Endodermal cell (in vitro differentiated cells): ENCODE measurements around the gene CTDSPL2. TPM values are rescaled to one million over a fixed set of nuclear protein-coding genes. Genes with fewer than 3 reads are reported as not detected.

Experiments
- DNase-seq: peaks from one replicate; pipeline ENCODE4 v3.0.0-alpha.2; 2017
- H3K27ac ChIP-seq: 2 replicates; pipeline ENCODE4 v1.5.1; 2013; ENCODE audit warnings: mild to moderate bottlenecking, low read depth, low read length, moderate library complexity
- H3K27me3 ChIP-seq: 2 replicates; pipeline ENCODE4 v1.6.1; 2013; ENCODE audit warnings: mild to moderate bottlenecking, low read length, moderate library complexity; ENCODE audit not compliant: insufficient read depth, control insufficient read depth, poor library complexity, severe bottlenecking
- H3K36me3 ChIP-seq: 2 replicates; pipeline ENCODE4 v1.7.0; 2013; ENCODE audit warnings: mild to moderate bottlenecking, low read length, moderate library complexity; ENCODE audit not compliant: control insufficient read depth, insufficient read depth
- H3K4me1 ChIP-seq: one replicate; pipeline ENCODE4 v1.7.0; 2013; ENCODE audit warnings: low read length; ENCODE audit not compliant: control insufficient read depth, insufficient read depth
- H3K4me3 ChIP-seq: 2 replicates; pipeline ENCODE4 v1.5.1; 2013; ENCODE audit warnings: mild to moderate bottlenecking, low read length, moderate library complexity
- H3K9ac ChIP-seq: 2 replicates; pipeline ENCODE4 v1.6.1; 2013; ENCODE audit warnings: mild to moderate bottlenecking, low read length, moderate library complexity; ENCODE audit not compliant: poor library complexity, severe bottlenecking; ENCODE audit errors: extremely low read depth
- H3K9me3 ChIP-seq: 2 replicates; pipeline ENCODE4 v1.6.1; 2013; ENCODE audit warnings: mild to moderate bottlenecking, low read length, moderate library complexity; ENCODE audit not compliant: control insufficient read depth
- H3K27ac Mint-ChIP-seq: 2 replicates; pipeline ENCODE4 v1.8.0; 2020; ENCODE audit warnings: mixed read lengths
- H3K27me3 Mint-ChIP-seq: 2 replicates; pipeline ENCODE4 v1.8.0; 2021; ENCODE audit warnings: mild to moderate bottlenecking, mixed read lengths; ENCODE audit not compliant: insufficient read depth
- H3K36me3 Mint-ChIP-seq: 2 replicates; pipeline ENCODE4 v1.8.0; 2020; ENCODE audit warnings: low read depth, mixed read lengths
- H3K4me1 Mint-ChIP-seq: 2 replicates; pipeline ENCODE4 v1.8.0; 2020; ENCODE audit warnings: mixed read lengths
- H3K4me3 Mint-ChIP-seq: 2 replicates; pipeline ENCODE4 v1.8.0; 2020; ENCODE audit warnings: mild to moderate bottlenecking, moderate library complexity, mixed read lengths
- H3K9me3 Mint-ChIP-seq: 2 replicates; pipeline ENCODE4 v1.8.0; 2020; ENCODE audit warnings: mild to moderate bottlenecking, mixed read lengths
- WGBS, 2 experiments: methylation state at CpG; one replicate each; pipeline versions ENCODE4 v1.1.5 to v1.1.7; 2013; ENCODE audit warnings: missing lambda C conversion rate in 2 of 2, mixed read lengths in 1 of 2; ENCODE audit not compliant: insufficient coverage in 1 of 2, insufficient read length in 1 of 2; 5-methylcytosine and 5-hydroxymethylcytosine counted together
- total RNA-seq, 2 donors: library from RNA; stranded (reverse); fragmentation: NEBNext Ultra II Directional in 1 of 2; extraction: Animal tissue kit (Norgen Biotek cat#: 25700) in 1 of 2; gene quantifications; 2 replicates in 1 of 2; 3 replicates in 1 of 2; pipeline ENCODE4 v1.2.1, GENCODE V29; 2021
- TF ChIP-seq, protein P1 (sequence below): fragments of 200-600 bp; sonication (generic); conservative IDR thresholded peaks from 2 replicates; pipeline ENCODE4 v1.5.0; 2021; ENCODE audit warnings: antibody characterized with exemption, mild to moderate bottlenecking

CTDSPL2 gene
- total RNA-seq, 2 donors from 2014 or later, result 71.1 to 74.3 TPM

- no peak overlapping the region for H3K4me3 ChIP-seq
- Mint-ChIP-seq H3K4me3 (no peak overlapping the region), H3K36me3 (peaks cover 51% of the 10 kb centered on the region), H3K4me1 (no peaks in the 10 kb centered on the region), H3K9me3 (no peaks in the 10 kb centered on the region), H3K27ac (no peak overlapping the region), H3K27me3 (no peaks in the 10 kb centered on the region)
- no peak for DNase-seq
- no peaks in the 10 kb centered on the region for H3K4me1 ChIP-seq
- WGBS, 2 experiments, result 91% methylated on average over 1 of the region's 1 CpG; no CpG with 5 or more reads in 1 of the 2 experiments
- H3K36me3 ChIP-seq, result peaks cover 55% of the 10 kb centered on the region
- no peaks in the 10 kb centered on the region for H3K27me3 ChIP-seq
- TF ChIP-seq, protein P1, sequence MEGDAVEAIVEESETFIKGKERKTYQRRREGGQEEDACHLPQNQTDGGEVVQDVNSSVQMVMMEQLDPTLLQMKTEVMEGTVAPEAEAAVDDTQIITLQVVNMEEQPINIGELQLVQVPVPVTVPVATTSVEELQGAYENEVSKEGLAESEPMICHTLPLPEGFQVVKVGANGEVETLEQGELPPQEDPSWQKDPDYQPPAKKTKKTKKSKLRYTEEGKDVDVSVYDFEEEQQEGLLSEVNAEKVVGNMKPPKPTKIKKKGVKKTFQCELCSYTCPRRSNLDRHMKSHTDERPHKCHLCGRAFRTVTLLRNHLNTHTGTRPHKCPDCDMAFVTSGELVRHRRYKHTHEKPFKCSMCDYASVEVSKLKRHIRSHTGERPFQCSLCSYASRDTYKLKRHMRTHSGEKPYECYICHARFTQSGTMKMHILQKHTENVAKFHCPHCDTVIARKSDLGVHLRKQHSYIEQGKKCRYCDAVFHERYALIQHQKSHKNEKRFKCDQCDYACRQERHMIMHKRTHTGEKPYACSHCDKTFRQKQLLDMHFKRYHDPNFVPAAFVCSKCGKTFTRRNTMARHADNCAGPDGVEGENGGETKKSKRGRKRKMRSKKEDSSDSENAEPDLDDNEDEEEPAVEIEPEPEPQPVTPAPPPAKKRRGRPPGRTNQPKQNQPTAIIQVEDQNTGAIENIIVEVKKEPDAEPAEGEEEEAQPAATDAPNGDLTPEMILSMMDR, result no peak
- no peak overlapping the region for H3K9ac ChIP-seq
- H3K9me3 ChIP-seq, result peaks cover 4% of the 10 kb centered on the region
- no peak overlapping the region for H3K27ac ChIP-seq
Observed at GRCh38 chr15:44574734-44575133, 147.3 kb downstream of the CTDSPL2 start.

Other genes with a start within 250 kb of the CTDSPL2 start
- 1 to 10 TPM; 3.6 to 7.0 TPM for gene FRMD5, start 232.4 kb upstream of the CTDSPL2 start, total RNA-seq
- gene GOLM2, start 138.9 kb upstream of the CTDSPL2 start, total RNA-seq, result 10 to 100 TPM; 48.1 to 57.0 TPM
- 10 to 100 TPM; 71.4 to 76.5 TPM for gene EIF3J, start 109.5 kb downstream of the CTDSPL2 start, total RNA-seq
- gene SPG11, start 236.0 kb downstream of the CTDSPL2 start, total RNA-seq, result 10 to 100 TPM; 60.2 to 61.6 TPM